ENCODE measurements around the gene MYT1. TPM values are rescaled to one million over a fixed set of nuclear protein-coding genes. Genes with fewer than 3 reads are reported as not detected.
"Not testable (repeated sequence)": the region's sequence is repeated elsewhere in the genome, so short reads cannot be mapped to it uniquely, and the experiment has no call there.

The MYT1 gene
- total RNA-seq (0.35 and 0.39 TPM in 2 replicates), polyA plus RNA-seq (0.50 and 0.72 TPM in 2 replicates)

DNA sequence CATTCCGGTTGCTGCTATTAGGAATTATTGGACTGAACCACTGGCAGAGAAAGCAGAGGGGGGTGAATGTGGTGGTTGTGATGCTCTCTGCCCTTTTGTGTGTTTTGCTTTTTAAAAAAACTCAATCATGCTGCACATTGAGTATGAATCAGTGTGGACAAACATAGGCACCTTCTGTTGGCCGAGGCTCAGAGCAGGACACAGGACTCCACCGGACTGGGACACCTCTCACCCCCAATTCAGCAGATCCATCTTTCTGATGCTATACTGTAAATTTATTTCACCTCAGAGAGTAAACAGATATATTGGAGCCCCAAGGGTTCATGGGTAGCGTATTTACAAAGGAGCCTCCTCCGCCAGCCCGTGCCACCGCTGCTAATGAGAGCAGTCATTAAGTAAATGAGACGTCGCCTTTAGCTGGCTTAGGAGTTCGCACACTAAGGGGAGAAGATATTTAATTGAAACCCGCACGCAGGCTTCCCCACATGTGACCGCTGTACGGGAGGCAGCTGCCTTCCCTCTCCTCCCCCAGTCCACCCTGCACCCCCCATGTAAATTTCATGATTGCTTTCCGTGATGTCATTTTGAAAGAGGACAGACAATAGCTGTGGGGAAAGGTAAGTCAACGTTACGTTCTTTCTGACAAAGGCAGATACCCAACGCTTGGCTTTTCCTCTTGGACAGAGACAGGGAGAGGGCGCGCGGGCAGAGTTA is at the start of gene MYT1:
MYT1 (plus strand) TSS at position 330 of the 714 bp plus-strand sequence. CDS start 34,410 bp downstream, outside the sequence.
- no peaks in the 10 kb centered on the region for H3K4me1 ChIP-seq (ENCODE audit: low read depth)
- peaks cover 58% of the 10 kb centered on the region for H3K27me3 ChIP-seq

DNA sequence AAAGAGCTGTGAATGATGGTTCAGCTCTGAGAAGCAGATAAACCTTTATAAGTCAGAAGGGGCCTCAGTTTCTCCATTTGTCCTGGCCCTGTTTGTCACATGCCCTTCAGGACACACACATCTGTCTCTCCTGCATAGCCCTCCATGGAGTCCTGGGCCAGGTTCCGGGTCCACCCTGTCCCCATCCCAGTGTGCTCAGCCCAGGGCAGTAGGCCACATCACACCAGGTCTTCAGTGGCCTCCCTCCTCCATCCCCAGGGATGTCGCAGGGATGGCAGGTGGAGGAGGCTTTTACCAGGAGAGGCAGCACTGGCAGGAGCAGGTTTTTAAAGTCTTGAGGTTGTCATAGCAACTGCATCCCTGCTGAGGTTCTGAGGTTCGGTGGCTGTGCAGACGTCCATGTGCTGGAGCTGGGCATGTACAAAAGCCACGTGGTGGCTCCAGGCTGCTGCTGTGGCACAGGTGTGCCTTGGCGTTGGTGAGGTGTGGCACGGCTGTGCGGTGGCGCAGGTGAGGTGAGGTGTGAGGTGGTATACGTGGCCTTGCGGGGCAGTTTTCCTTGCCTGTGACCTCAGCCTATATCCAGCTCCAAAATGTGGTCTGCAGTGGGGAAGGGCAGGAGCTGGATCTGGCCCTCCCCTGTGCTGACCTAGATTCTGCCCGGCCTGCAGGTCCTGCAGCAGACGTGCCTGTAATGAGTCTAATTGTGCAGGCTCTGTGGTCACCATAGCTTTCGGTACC is 48.9 kb upstream of the MYT1 start:
- Histone ChIP-seq H3K36me3 (no peaks in the 10 kb centered on the region), H3K4me1 (ENCODE audit: low read depth) (peaks cover 3% of the 10 kb centered on the region), H3K27me3 (no peaks in the 10 kb centered on the region), H3K9me3 (ENCODE audit: low read depth) (no peaks in the 10 kb centered on the region), H3K4me3 (no peak overlapping the region), H3K27ac (no peak overlapping the region)
- no peak for DNase-seq (ENCODE audit: low read depth in 1 of 2, low spot score in 1 of 2)
- TF ChIP-seq, protein P1, sequence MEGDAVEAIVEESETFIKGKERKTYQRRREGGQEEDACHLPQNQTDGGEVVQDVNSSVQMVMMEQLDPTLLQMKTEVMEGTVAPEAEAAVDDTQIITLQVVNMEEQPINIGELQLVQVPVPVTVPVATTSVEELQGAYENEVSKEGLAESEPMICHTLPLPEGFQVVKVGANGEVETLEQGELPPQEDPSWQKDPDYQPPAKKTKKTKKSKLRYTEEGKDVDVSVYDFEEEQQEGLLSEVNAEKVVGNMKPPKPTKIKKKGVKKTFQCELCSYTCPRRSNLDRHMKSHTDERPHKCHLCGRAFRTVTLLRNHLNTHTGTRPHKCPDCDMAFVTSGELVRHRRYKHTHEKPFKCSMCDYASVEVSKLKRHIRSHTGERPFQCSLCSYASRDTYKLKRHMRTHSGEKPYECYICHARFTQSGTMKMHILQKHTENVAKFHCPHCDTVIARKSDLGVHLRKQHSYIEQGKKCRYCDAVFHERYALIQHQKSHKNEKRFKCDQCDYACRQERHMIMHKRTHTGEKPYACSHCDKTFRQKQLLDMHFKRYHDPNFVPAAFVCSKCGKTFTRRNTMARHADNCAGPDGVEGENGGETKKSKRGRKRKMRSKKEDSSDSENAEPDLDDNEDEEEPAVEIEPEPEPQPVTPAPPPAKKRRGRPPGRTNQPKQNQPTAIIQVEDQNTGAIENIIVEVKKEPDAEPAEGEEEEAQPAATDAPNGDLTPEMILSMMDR (IDR thresholded peaks at IDR 0.05; ENCODE audit: low read depth, low read length) = no peak

More for the DNA sequence above, at the start of gene MYT1:
- TF ChIP-seq, protein P1 (IDR thresholded peaks at IDR 0.05; ENCODE audit: low read depth, low read length) = no peak
- no peaks in the 10 kb centered on the region for H3K9me3 ChIP-seq (ENCODE audit: low read depth)
- no peak within 1 kb of the TSS for H3K27ac ChIP-seq
- no peak within 1 kb of the TSS for H3K4me3 ChIP-seq
- no peak for DNase-seq (ENCODE audit: low read depth in 1 of 2, low spot score in 1 of 2)
- H3K36me3 ChIP-seq = no peaks in the 10 kb centered on the region

DNA sequence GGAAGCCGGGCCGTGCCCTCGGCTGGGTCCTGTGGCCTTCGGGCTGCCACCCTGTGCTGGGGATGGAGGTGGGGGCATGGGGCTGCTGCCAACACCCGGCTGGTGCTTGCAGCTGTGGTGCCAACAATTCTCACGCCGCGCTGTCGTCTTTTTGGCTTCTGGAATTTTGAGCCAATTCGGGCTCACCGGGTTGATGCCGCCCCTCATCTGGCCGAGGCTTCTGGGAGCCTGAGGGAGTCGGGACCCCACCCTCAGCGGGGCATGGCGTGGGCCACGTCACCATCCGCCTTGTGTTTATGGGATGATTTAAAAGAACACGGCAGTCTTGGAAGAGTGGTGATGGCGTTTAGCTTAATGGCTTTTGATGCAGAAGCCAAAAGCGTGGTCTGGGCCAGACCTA is 48.2 kb upstream of the MYT1 start:
- Histone ChIP-seq H3K9me3 (ENCODE audit: low read depth) (no peaks in the 10 kb centered on the region), H3K27ac (no peak overlapping the region), H3K36me3 (no peaks in the 10 kb centered on the region), H3K27me3 (no peaks in the 10 kb centered on the region), H3K4me1 (ENCODE audit: low read depth) (peaks cover 3% of the 10 kb centered on the region), H3K4me3 (no peak overlapping the region)
- TF ChIP-seq, protein P1 (IDR thresholded peaks at IDR 0.05; ENCODE audit: low read depth, low read length) = no peak
- no peak for DNase-seq (ENCODE audit: low read depth in 1 of 2, low spot score in 1 of 2)

DNA sequence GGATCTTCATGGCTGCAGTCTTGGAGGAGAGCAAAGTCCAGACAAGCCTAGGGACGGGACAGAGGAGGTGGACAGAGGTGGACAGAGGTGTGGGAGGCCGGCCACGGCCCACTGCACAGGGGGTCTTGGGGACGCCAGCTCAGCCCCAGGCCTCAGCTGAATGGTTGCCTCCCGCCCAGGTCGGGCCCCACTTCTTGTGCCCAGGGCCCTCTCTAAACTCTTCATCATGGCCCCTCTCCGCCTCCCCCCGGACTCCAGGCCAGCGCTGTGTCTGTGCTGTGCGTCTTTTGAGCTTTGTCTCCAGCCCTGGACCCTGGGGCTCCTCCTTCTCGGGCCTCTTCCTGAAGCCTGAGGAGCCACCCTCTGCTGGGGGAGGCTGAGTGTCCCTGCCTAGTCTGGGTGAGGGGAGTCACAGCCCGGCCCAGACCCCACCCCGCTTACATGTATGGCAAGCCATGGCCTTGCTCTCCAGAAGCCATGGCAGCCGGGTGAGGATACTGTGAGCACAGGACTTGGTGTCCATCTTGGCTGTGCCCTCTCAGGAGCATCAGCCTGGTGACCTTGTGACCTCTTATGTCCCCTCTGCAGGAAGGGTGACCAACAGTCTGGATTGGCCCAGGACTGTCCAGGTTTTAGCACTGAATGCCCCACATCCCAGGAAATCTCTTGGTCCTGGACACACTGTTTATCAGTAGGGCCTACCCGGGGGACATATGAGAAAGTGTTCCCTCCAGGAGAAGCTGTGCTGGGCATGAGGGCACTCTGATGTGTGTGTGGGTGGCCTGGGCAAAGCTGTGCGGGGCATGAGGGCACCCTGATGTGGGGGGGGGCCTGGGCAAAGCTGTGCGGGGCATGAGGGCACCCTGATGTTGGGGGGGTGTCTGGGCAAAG is 47.5 kb upstream of the MYT1 start:
- no peaks in the 10 kb centered on the region for H3K27me3 ChIP-seq
- no peak overlapping the region for H3K4me3 ChIP-seq
- H3K4me1 ChIP-seq (ENCODE audit: low read depth) = no peaks in the 10 kb centered on the region
- TF ChIP-seq, protein P1 (IDR thresholded peaks at IDR 0.05; ENCODE audit: low read depth, low read length) = no peak
- no peaks in the 10 kb centered on the region for H3K9me3 ChIP-seq (ENCODE audit: low read depth)
- no peaks in the 10 kb centered on the region for H3K36me3 ChIP-seq
- no peak for DNase-seq (ENCODE audit: low read depth in 1 of 2, low spot score in 1 of 2)
- H3K27ac ChIP-seq = no peak overlapping the region

DNA sequence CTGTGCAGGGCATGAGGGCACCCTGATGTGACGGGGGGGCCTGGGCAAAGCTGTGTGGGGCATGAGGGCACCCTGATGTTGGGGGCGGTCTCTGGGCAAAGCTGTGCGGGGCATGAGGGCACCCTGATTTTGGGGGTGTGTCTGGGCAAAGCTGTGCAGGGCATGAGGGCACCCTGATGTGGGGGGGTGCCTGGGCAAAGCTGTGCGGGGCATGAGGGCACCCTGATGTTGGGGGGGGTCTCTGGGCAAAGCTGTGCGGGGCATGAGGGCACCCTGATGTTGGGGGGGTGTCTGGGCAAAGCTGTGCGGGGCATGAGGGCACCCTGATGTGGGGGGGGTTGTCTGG is 46.8 kb upstream of the MYT1 start:
- H3K27ac ChIP-seq; H3K36me3 ChIP-seq; H3K4me1 ChIP-seq (ENCODE audit: low read depth); H3K4me3 ChIP-seq; H3K9me3 ChIP-seq (ENCODE audit: low read depth); H3K27me3 ChIP-seq; DNase-seq (ENCODE audit: low read depth in 1 of 2, low spot score in 1 of 2): not testable (repeated sequence)
